Activated CD4-positive, alpha-beta T cell treated with anti-CD3 and anti-CD28 coated beads for 24 hours (primary cell): ENCODE measurements around the gene ECE2.

Experiments
- DNase-seq, 2 donors: peaks; one replicate each; pipeline ENCODE4 v3.0.0-alpha.2; 2020; ENCODE audit warnings: low read depth in 2 of 2

Gene ECE2

GRCh38 chr3:184314363-184314699, 38.5 kb downstream of the ECE2 start, which contains the start of gene EIF4G1:
EIF4G1 (plus strand) TSS chr3:184314606; CDS start chr3:184315797, 1,191 bp downstream.
- peak; percentile 87 to 91 for DNase-seq

GRCh38 chr3:184314700-184315542, 39.1 kb downstream of the ECE2 start:
- peak; percentile 31 to 36 for DNase-seq

- DNase-seq: no peak
Observed at GRCh38 chr3:184315543-184315867, 39.7 kb downstream of the ECE2 start.

GRCh38 chr3:184315871-184316661, 40.2 kb downstream of the ECE2 start:
- no peak for DNase-seq

GRCh38 chr3:184316792-184317191, 41.0 kb downstream of the ECE2 start:
- no peak for DNase-seq

GRCh38 chr3:184317201-184317600, 41.4 kb downstream of the ECE2 start:
- no peak for DNase-seq

- peak; percentile 23 to 35 for DNase-seq
Observed at GRCh38 chr3:184320104-184320445, 44.3 kb downstream of the ECE2 start.

- no peak for DNase-seq
Observed at GRCh38 chr3:184321666-184322065, 45.8 kb downstream of the ECE2 start.

GRCh38 chr3:184322731-184323487, 47.1 kb downstream of the ECE2 start:
- no peak for DNase-seq

GRCh38 chr3:184323696-184324095, 47.9 kb downstream of the ECE2 start:
- no peak for DNase-seq

- no peak for DNase-seq
Observed at GRCh38 chr3:184325269-184325668, 49.4 kb downstream of the ECE2 start.

- peak in 1 of 2 donors; percentile 34 for DNase-seq
Observed at GRCh38 chr3:184325715-184326369, 50.0 kb downstream of the ECE2 start.

GRCh38 chr3:184327171-184327570, 51.3 kb downstream of the ECE2 start:
- DNase-seq: no peak

- DNase-seq: no peak
Observed at GRCh38 chr3:184328516-184328915, 52.7 kb downstream of the ECE2 start.

- no peak for DNase-seq
Observed at GRCh38 chr3:184332370-184333090, 56.7 kb downstream of the ECE2 start.

- DNase-seq: no peak
Observed at GRCh38 chr3:184333190-184333589, 57.4 kb downstream of the ECE2 start.

- DNase-seq: no peak
Observed at GRCh38 chr3:184333700-184334099, 57.9 kb downstream of the ECE2 start.

GRCh38 chr3:184334470-184335158, 58.8 kb downstream of the ECE2 start:
- DNase-seq: peak in 1 of 2 donors; percentile 18

- DNase-seq: no peak
Observed at GRCh38 chr3:184335291-184335660, 59.5 kb downstream of the ECE2 start.

- DNase-seq: peak; percentile 82 to 84
Observed at GRCh38 chr3:184335661-184336546, 60.1 kb downstream of the ECE2 start.
